ENCODE results near the gene IL24. TPM values are rescaled to one million over a fixed set of nuclear protein-coding genes. Genes with fewer than 3 reads are reported as not detected.

Gene IL24
- total and polyA plus RNA-seq, 10 of the 15 experiments (the other 5 are each of a cell fraction or from before 2014, with no cell fraction given) = 0.05 to 19.8 (median 0.35) TPM; not detected in 1

GRCh38 chr1:206923009-206923960 is 26.0 kb downstream of the IL24 start (continued):
- TF ChIP-seq, protein P1, sequence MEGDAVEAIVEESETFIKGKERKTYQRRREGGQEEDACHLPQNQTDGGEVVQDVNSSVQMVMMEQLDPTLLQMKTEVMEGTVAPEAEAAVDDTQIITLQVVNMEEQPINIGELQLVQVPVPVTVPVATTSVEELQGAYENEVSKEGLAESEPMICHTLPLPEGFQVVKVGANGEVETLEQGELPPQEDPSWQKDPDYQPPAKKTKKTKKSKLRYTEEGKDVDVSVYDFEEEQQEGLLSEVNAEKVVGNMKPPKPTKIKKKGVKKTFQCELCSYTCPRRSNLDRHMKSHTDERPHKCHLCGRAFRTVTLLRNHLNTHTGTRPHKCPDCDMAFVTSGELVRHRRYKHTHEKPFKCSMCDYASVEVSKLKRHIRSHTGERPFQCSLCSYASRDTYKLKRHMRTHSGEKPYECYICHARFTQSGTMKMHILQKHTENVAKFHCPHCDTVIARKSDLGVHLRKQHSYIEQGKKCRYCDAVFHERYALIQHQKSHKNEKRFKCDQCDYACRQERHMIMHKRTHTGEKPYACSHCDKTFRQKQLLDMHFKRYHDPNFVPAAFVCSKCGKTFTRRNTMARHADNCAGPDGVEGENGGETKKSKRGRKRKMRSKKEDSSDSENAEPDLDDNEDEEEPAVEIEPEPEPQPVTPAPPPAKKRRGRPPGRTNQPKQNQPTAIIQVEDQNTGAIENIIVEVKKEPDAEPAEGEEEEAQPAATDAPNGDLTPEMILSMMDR (IDR thresholded peaks at IDR 0.05 in 2 of 3, conservative IDR thresholded peaks at IDR 0.05 in 1 of 3; ENCODE audit: control insufficient read depth in 2 of 3, extremely low read depth in 1 of 3, insufficient read depth in 1 of 3, low read depth in 3 of 3, low read length in 3 of 3) = 0 out of 6 replicates have a peak, but pooled peaks of 1 of the 3 experiments have one; percentile 12
- TF ChIP-seq RUNX3 (IDR thresholded peaks at IDR 0.05; ENCODE audit: low read length) (no peak), RB1 (IDR thresholded peaks at IDR 0.05; ENCODE audit: borderline replicate concordance) (no peak; the same call in 1 of the 2 replicates), HDGF (IDR thresholded peaks at IDR 0.05) (no peak; the same call in 1 of the 2 replicates), SUPT20H (IDR thresholded peaks at IDR 0.05; ENCODE audit: borderline replicate concordance, control insufficient read depth, low read depth, low read length) (no peak), SMC3 (IDR thresholded peaks at IDR 0.05; ENCODE audit: borderline replicate concordance, low read length) (0 out of 2 replicates have a peak, but pooled peaks have one; percentile 16), TCF12 (IDR thresholded peaks at IDR 0.05; ENCODE audit: low read depth, low read length) (peak; percentile 99), STAT1 (conservative IDR thresholded peaks at IDR 0.05) (no peak; the same call in 1 of the 2 replicates), NRF1 (conservative IDR thresholded peaks at IDR 0.05; ENCODE audit: low read depth, low read length) (no peak), CREM (IDR thresholded peaks at IDR 0.05; ENCODE audit: low read depth) (peak; percentile 53; the same call in 1 of the 2 replicates), SIX5 (IDR thresholded peaks at IDR 0.05; ENCODE audit: low read depth, low read length, severe bottlenecking) (no peak), TCF3 (IDR thresholded peaks at IDR 0.05; ENCODE audit: borderline replicate concordance, insufficient read depth, low read depth, low read length) (peak; percentile 95), ZNF274 (IDR thresholded peaks at IDR 0.05; ENCODE audit: insufficient read depth, insufficient read length) (no peak), BCL3 (IDR thresholded peaks at IDR 0.05; ENCODE audit: borderline replicate concordance, insufficient read depth, low read depth, low read length, poor library complexity, severe bottlenecking) (peak; percentile 10), RFX5 (IDR thresholded peaks at IDR 0.05; ENCODE audit: low read depth, low read length) (0 out of 2 replicates have a peak, but pooled peaks have one; percentile 23), CHD1 (IDR thresholded peaks at IDR 0.05; ENCODE audit: low read depth, low read length) (peak; percentile 61; the same call in 1 of the 2 replicates), RBBP5 (conservative IDR thresholded peaks at IDR 0.05) (no peak), PBX3 (IDR thresholded peaks at IDR 0.05; ENCODE audit: insufficient replicate concordance, low read depth, low read length) (no peak)
- TF ChIP-seq, protein P2, sequence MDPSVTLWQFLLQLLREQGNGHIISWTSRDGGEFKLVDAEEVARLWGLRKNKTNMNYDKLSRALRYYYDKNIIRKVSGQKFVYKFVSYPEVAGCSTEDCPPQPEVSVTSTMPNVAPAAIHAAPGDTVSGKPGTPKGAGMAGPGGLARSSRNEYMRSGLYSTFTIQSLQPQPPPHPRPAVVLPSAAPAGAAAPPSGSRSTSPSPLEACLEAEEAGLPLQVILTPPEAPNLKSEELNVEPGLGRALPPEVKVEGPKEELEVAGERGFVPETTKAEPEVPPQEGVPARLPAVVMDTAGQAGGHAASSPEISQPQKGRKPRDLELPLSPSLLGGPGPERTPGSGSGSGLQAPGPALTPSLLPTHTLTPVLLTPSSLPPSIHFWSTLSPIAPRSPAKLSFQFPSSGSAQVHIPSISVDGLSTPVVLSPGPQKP (IDR thresholded peaks at IDR 0.05; ENCODE audit: low read depth, low read length) = peak; percentile 56; the same call in 1 of the 2 replicates
- TF ChIP-seq, protein P3, sequence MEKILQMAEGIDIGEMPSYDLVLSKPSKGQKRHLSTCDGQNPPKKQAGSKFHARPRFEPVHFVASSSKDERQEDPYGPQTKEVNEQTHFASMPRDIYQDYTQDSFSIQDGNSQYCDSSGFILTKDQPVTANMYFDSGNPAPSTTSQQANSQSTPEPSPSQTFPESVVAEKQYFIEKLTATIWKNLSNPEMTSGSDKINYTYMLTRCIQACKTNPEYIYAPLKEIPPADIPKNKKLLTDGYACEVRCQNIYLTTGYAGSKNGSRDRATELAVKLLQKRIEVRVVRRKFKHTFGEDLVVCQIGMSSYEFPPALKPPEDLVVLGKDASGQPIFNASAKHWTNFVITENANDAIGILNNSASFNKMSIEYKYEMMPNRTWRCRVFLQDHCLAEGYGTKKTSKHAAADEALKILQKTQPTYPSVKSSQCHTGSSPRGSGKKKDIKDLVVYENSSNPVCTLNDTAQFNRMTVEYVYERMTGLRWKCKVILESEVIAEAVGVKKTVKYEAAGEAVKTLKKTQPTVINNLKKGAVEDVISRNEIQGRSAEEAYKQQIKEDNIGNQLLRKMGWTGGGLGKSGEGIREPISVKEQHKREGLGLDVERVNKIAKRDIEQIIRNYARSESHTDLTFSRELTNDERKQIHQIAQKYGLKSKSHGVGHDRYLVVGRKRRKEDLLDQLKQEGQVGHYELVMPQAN (conservative IDR thresholded peaks at IDR 0.05) = no peak; the same call in 1 of the 2 replicates
